ENCODE results near the gene CYP39A1.

CYP39A1 gene

GRCh38 chr6:46652603-46653438 is at the start of gene CYP39A1, which contains the start of gene SLC25A27:
Gene CYP39A1, minus strand, starts transcription at chr6:46652818. Its CDS starts 236 bp downstream, at chr6:46652582.
Gene SLC25A27, plus strand, starts transcription at chr6:46652975. Its CDS starts 218 bp downstream, at chr6:46653193.
- peak; percentile 79 for DNase-seq

GRCh38 chr6:46699970-46700369 is 47.4 kb upstream of the CYP39A1 start:
- DNase-seq = no peak

GRCh38 chr6:46690911-46691451 is 38.4 kb upstream of the CYP39A1 start:
- no peak for DNase-seq

- DNase-seq = no peak
Measured at GRCh38 chr6:46690141-46690755, 37.6 kb upstream of the CYP39A1 start.

GRCh38 chr6:46689657-46690056 is 37.0 kb upstream of the CYP39A1 start:
- no peak for DNase-seq

- DNase-seq = no peak
Measured at GRCh38 chr6:46688966-46689335, 36.3 kb upstream of the CYP39A1 start.

- no peak for DNase-seq
Measured at GRCh38 chr6:46688117-46688965, 35.7 kb upstream of the CYP39A1 start.

- no peak for DNase-seq
Measured at GRCh38 chr6:46687619-46688097, 35.0 kb upstream of the CYP39A1 start, which contains the start of gene TDRD6. Gene TDRD6, plus strand, starts transcription at chr6:46687885. Its CDS starts 244 bp downstream, at chr6:46688129.

- DNase-seq = no peak
Measured at GRCh38 chr6:46684771-46685170, 32.2 kb upstream of the CYP39A1 start.

- DNase-seq = no peak
Measured at GRCh38 chr6:46677314-46677654, 24.7 kb upstream of the CYP39A1 start.

- DNase-seq = no peak
Measured at GRCh38 chr6:46676604-46677313, 24.1 kb upstream of the CYP39A1 start.

GRCh38 chr6:46674410-46674809 is 21.8 kb upstream of the CYP39A1 start:
- DNase-seq = no peak

GRCh38 chr6:46667377-46667776 is 14.8 kb upstream of the CYP39A1 start:
- DNase-seq = no peak

- no peak for DNase-seq
Measured at GRCh38 chr6:46661483-46661882, 8.9 kb upstream of the CYP39A1 start.

GRCh38 chr6:46657642-46658041 is 5.0 kb upstream of the CYP39A1 start:
- DNase-seq = no peak

- DNase-seq = no peak
Measured at GRCh38 chr6:46655803-46656202, 3.2 kb upstream of the CYP39A1 start.

GRCh38 chr6:46653439-46654195 is 999 bp upstream of the CYP39A1 start:
- DNase-seq = no peak

GRCh38 chr6:46652232-46652602 is 401 bp downstream of the CYP39A1 start:
- DNase-seq = no peak

- no peak for DNase-seq
Measured at GRCh38 chr6:46651816-46652215, 802 bp downstream of the CYP39A1 start.

GRCh38 chr6:46651006-46651405 is 1.6 kb downstream of the CYP39A1 start:
- no peak for DNase-seq

GRCh38 chr6:46648869-46649492 is 3.6 kb downstream of the CYP39A1 start:
- DNase-seq = no peak
